ENCODE results near the gene TYMP. TPM values are rescaled to one million over a fixed set of nuclear protein-coding genes. Genes with fewer than 3 reads are reported as not detected.

Gene TYMP
- total RNA-seq, 1 donor from 2014 or later: 48.8 TPM

DNA sequence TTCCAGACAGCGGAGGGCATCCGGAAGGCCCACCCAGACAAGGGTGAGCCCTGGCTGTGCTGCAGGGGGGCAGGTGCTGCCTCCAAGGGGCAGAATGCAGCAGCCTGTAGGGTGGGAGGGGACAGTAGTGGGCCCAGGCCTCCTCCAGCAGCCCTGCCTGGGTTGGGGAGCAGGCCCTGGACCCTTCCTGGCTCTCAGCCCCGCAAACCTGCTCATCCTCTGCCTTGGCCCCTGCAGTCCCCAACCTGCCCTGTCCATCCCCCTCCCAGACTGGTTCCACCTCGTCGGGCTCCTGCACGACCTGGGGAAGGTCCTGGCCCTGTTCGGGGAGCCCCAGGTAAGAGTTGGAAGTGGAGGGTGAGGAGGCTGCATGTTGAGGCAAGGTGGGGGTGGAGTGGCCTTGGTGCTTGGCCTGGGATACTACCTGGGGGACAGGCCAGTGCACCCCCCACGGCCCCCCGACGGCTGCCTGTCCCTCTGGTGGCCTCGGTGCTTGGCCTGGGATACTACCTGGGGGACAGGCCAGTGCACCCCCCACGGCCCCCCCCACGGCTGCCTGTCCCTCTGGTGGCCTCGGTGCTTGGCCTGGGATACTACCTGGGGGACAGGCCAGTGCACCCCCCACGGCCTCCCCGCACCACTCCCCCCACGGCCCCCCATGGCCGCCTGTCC lies 41.7 kb downstream of the TYMP start:
- intact Hi-C loops (cut with micrococcal nuclease): no loop called here

DNA sequence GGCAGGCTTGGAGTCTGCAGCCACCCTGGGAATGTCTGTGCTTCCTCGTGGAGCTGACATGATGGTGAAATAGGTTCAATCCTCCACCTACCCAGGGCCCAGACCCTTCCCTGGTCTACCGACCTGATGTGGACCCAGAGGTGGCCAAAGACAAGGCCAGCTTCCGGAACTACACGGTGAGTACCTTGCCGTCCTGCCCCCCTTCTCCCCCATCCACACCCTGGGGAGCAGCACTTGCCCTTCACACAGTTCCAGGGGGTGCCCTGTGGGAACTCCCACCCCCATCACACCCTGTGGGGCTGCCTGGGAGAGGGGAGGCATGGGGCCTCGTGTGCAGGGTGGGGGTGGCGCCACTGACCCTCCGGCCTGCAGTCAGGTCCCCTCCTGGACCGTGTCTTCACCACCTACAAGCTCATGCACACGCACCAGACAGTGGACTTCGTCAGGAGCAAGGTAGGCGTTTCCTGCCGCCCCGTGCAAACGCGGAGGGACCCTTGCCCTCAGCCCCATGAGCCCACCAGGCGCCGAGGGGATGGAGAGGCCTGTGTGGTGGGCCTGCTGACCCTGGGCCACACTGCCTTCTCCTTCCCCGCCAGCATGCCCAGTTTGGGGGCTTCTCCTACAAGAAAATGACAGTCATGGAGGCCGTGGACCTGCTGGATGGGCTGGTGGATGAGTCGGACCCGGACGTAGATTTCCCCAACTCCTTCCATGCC lies 42.4 kb downstream of the TYMP start:
- intact Hi-C loops (cut with micrococcal nuclease): no loop called here

- intact Hi-C loops (cut with micrococcal nuclease): no loop called here
These were observed 43.1 kb downstream of the TYMP start, which contains the start of gene MIOX for GRCh38 chr22:50486561-50487289. MIOX (plus strand) TSS chr22:50486859; CDS start chr22:50486898, 39 bp downstream.

DNA sequence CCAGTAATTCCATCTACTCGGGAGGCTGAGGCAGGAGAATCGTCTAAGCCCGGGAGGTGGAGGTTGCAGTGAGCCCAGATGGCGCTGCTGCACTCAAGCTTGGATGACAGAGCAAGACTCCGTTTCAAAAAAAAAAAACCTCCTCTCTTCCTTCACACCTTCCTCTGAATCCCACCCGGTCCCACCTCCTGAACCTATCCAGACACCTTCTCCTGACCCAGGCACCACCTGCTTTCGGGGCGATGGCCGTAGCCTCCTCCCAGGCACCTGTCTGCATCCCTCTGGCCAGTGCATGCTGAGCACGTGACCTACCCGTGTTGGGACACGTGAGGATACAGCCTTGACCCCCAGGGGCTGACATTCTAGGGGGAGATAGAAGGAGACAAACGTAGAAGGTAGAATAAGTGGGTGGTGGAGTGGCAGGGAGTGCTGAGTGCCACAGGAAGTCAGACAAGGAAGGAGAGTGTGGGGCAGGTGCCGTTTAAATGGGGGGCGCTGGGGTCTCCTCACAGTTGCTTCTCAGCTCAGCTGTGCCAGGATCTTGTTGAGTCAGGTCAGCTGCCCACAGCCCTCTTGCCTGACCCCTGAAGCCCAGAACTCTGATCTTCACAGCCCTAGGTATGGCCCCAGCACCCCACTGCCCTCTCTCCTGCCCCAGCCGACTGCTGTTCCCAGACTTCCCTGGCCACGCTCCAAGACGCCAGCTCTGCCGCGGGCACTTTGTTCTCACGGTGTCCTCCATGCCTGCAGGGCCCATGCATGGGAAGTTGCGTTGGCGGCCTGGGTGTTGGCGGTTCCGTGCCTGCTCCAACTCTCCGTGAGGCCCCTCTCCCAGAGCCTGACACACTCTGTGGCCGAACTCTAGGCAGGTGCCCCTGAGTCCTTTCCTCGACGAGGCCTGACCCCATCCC lies 44.3 kb downstream of the TYMP start:
- intact Hi-C loops (cut with micrococcal nuclease): no loop called here

- intact Hi-C loops (cut with micrococcal nuclease): no loop called here
These were observed 45.6 kb downstream of the TYMP start for GRCh38 chr22:50483977-50484853.

DNA sequence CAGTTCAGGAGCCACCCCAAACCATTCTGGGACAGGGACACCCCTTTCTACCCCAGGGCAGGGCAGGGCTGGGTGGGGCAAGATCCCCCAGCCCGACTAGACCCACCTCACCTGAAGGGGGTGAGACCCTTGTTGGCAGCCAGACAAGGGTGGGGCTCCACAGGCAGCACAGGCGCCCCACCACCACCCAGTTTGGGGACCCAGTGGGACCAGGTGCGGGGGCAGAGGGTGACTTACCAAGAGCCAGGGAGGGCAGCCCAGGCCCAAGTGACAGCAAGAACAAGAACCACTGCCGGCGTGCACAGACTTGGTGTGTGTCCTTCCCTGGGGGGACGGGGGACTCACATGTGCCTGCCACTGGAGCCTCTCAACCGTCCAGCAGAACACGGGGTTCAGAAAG lies 46.3 kb downstream of the TYMP start:
- intact Hi-C loops (cut with micrococcal nuclease): no loop called here

GRCh38 chr22:50483106-50483505 lies 46.7 kb downstream of the TYMP start:
- intact Hi-C loops (cut with micrococcal nuclease): no loop called here

- intact Hi-C loops (cut with micrococcal nuclease): no loop called here
These were observed 47.4 kb downstream of the TYMP start for GRCh38 chr22:50482107-50483074.

DNA sequence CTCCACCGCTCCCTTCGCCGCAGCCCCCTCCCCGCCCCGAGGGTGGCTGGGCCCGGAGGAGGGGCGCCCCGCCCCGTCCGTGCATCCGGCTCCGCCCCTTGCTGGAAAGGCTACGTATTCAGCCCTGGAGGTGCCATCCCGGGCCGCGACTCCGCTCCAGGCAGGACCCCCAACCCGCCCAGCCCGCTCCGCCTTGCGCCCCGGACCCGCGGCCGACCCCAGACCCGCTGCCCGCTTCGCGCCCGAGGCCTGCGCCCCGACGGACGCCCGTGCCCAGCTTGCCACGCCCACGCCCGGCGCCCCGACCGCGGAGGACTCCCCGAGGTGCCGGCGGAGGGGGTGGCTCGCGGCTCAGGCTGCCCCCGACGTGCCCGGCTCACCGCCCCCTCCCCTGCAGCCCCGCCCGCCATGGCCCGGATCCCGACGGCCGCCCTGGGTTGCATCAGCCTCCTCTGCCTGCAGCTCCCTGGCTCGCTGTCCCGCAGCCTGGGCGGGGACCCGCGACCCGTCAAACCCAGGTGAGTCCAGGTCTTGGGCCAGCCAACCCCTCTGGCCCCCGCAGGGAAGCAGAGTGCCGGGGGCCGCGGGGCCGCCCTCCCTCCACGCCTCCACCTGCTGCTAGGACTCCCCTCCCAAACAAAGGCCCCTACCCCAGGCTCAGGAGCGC lies 48.2 kb downstream of the TYMP start, which contains the start of gene ADM2:
ADM2 (plus strand) TSS at position 104 of the 667 bp plus-strand sequence; CDS start at position 409, 305 bp downstream.
- intact Hi-C loops (cut with micrococcal nuclease): no loop called here

- intact Hi-C loops (cut with micrococcal nuclease): no loop called here
These were observed 48.8 kb downstream of the TYMP start for GRCh38 chr22:50481045-50481439.

- intact Hi-C loops (cut with micrococcal nuclease): no loop called here
These were observed 50.1 kb downstream of the TYMP start for GRCh38 chr22:50479721-50480120.

- intact Hi-C loops (cut with micrococcal nuclease): no loop called here
These were observed 51.9 kb downstream of the TYMP start for GRCh38 chr22:50477923-50478322.

- intact Hi-C loops (cut with micrococcal nuclease): no loop called here
These were observed 52.9 kb downstream of the TYMP start for GRCh38 chr22:50476868-50477267.

Other genes starting within 250 kb of the TYMP start
- gene PLXNB2, start 222.4 kb downstream of the TYMP start, total RNA-seq: 10.1 and 11.0 TPM in 2 replicates
- gene DENND6B, start 203.0 kb downstream of the TYMP start, total RNA-seq: 3.2 and 3.3 TPM in 2 replicates
- gene PPP6R2, start 186.7 kb downstream of the TYMP start, total RNA-seq: 49.8 and 54.9 TPM in 2 replicates
- gene SBF1, start 55.0 kb downstream of the TYMP start, total RNA-seq: 150 and 152 TPM in 2 replicates
- 2.1 and 2.5 TPM in 2 replicates for gene ADM2, start 48.5 kb downstream of the TYMP start, total RNA-seq
- gene MIOX, start 43.2 kb downstream of the TYMP start, total RNA-seq: 0.14 TPM in 1 of 2 replicates, not detected in the other
- 111 and 118 TPM in 2 replicates for gene LMF2, start 22.3 kb downstream of the TYMP start, total RNA-seq
- 108 and 114 TPM in 2 replicates for gene NCAPH2, start 21.8 kb downstream of the TYMP start, total RNA-seq
- gene SCO2, start 4.4 kb downstream of the TYMP start, total RNA-seq: 7.9 and 8.3 TPM in 2 replicates
- gene KLHDC7B, start 15.9 kb upstream of the TYMP start, total RNA-seq: 4.5 and 5.3 TPM in 2 replicates
- gene SYCE3, start 32.9 kb upstream of the TYMP start, total RNA-seq: not detected in 2 replicates
- 90.6 and 91.3 TPM in 2 replicates for gene CPT1B, start 48.4 kb upstream of the TYMP start, total RNA-seq
- gene CHKB, start 52.8 kb upstream of the TYMP start, total RNA-seq: 98.8 and 105 TPM in 2 replicates
- gene MAPK8IP2, start 70.8 kb upstream of the TYMP start, total RNA-seq: 0.25 and 0.30 TPM in 2 replicates
- 44.5 and 45.8 TPM in 2 replicates for gene ARSA, start 98.1 kb upstream of the TYMP start, total RNA-seq
- gene SHANK3, start 142.8 kb upstream of the TYMP start, total RNA-seq: 0.02 and 0.05 TPM in 2 replicates
- not detected in 2 replicates for gene ACR, start 208.2 kb upstream of the TYMP start, total RNA-seq